GM19463 (cell line): ENCODE measurements around the gene ZP1.

Source experiments
- ATAC-seq: cut with Tn5 transposase; IDR thresholded peaks from one replicate; pipeline ENCODE4 v1.9.1; 2021; ENCODE audit warnings: mild to moderate bottlenecking, moderate library complexity; ENCODE audit not compliant: unreplicated experiment

ZP1 gene

GRCh38 chr11:60858731-60859464 is 8.4 kb upstream of the ZP1 start:
- ATAC-seq, result no peak

DNA sequence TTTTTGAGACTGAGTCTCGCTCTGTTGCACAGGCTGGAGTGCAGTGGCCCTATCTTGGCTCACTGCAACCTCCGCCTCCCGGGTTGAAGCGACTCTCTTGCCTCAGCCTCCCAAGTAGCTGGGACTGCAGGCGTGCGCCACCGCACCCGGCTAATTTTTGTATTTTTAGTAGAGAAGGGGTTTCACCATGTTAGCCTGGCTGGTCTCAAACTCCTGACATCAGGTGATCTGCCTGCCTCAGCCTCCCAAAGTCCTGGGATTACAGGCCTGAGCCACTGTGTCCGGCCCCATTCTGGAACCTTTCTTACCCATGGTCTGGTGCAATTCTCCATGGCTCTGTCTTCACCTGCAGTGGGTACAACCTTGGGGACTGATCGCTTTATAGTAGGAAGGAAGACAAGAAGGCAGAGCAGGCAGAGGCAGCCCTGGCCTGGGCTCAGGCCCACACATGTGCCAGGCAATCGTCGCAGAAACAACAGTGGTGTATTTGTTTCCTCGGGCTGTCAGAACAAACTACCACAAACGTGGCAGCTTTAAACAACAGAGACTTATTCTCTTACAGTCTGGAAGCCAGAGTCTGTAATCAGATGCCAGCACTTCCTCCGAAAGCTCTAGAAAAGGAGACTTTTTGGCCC is 7.6 kb upstream of the ZP1 start:
- ATAC-seq, result no peak

DNA sequence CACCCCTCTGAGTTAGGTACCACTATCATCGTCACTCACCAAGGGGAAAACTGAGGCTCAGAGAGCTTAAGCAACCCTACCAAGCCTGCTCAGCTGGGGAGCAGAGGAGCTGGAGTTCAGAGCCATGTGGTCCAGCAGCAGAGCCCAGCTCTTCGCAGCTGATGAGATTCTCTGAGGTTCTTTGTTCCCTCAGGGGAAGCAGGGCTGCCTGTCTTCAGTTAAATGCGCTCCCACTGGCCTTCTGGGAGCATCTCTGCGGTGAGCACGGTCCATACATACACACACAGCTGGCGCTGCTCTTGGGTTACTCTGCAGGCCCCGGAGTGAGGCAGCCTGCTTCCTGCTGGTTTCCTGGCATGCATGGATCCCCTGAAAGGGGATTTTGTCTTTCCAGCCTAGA is 6.4 kb upstream of the ZP1 start:
- no peak for ATAC-seq

DNA sequence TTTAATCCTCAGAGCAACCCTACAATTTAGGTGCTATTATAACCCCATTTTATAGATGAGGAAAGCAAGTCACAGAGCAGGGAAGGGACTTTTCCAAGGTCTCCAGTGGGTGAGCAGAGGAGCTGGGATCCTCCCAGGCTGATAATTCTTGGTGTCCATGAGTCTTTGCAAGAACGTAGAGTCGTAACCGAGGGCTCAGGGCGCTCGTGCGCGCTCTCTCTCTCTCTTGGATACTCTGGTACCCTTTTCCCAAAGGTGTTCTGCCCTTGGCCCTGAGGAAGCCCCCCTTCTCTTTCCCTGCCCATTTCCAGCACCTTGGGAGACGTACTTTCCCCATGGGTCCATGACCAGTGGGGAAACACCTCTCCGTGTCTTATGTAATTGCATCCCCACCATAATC is 5.2 kb upstream of the ZP1 start:
- no peak for ATAC-seq

GRCh38 chr11:60863550-60864521 is 3.5 kb upstream of the ZP1 start:
- no peak for ATAC-seq

DNA sequence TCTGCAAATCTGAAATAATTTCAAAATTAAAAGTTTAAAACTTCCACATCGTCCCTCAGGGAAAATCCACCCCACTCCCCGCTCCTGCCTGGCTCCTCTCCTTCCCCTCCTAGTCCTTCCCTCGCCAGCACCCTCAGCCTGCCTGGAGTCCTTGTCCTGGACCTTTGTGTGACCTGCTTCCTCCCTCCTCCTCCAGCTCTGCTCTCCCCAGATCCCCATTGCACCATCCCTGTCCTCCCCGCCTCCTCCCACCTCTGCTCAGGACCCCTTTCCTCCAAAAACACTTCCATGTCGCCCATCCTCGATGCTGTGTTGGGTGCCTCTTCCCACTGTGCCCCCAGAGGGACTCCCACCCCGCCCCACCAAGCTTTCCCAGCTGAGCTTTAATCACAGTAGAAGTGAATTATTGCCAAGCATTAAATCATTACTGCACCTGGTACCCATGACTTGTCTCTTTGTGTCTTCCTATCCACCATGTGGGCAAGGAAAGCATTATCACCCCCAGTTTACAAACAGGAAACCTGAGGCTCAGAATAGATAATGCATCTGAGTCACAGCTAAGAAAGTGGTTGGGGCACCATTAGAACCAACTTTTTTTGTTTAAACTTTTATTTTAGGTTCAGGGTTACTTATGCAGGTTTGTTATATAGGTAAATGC is 2.4 kb upstream of the ZP1 start:
- ATAC-seq, result no peak

DNA sequence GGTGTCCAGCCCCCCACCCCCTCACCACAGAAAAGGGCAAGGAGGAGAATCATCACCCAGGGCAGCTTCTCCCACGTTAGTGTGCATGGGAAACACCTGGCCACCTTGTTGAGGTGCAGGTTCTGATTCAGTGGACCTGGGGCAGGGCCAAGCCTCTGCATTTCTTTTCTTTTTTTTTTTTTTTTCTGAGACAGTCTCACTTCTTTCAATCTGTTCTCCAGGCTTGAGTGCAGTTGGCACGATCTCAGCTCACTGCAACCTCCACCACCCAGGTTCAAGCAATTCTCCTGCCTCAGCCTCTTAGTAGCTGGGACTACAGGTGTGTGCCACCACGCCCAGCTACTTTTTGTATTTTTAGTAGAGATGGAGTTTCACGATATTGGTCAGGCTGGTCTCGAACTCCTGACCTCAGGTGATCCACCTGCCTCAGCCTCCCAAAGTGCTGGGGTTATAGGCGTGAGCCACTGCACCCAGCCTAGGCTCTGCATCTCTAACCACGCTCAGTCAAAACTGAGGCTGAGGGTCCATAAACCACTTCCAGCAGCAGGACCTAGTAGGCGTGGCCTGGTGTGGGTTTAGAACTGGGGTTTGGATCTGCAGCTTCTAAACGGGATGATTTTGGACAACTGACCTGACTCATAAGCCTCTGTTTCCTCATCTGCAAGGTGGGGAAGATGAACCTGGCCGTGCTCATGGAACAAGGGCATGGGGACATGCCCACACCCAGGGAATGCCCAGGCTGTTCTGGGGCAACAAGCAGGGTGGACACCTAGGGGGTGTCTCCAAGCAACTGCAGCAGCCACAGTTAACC is 734 bp downstream of the ZP1 start:
- ATAC-seq, result no peak

DNA sequence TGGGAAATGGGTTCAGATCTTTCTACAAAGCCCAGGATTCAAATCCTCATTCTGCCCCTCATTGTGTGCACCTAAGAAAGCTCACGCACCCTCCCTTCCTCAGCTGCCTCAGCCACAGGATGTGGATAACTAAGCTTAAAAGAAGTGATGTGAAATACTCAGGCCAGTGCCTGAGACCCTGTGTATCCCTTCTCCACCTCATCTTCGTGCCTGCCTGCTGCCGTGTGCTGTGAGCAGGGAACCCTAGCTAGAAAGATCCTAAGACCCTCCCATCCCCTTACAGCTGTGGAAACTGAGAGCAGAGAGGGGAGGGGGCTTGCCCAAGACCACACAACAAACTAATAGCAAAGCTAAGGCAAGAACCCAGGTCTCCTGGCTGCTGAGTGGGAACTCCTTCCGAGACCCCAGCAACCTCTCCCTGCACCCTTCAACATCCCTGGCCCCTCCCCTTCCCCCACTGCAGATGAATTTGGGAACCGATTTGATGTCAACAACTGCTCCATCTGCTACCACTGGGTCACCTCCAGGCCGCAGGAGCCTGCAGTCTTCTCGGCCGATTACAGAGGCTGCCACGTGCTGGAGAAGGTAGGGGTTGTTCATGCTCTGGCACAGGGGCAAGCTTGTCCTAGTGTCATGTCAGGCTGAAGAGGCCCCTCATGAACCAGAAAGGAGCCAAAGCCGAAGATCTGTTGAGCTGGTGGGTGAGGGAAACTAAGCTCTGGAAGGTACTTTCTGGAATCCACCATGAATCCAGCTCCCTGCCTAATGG is 1.5 kb downstream of the ZP1 start:
- no peak for ATAC-seq

GRCh38 chr11:60869451-60869825 is 2.1 kb downstream of the ZP1 start:
- no peak for ATAC-seq

GRCh38 chr11:60870276-60870675 is 2.9 kb downstream of the ZP1 start:
- ATAC-seq, result no peak

DNA sequence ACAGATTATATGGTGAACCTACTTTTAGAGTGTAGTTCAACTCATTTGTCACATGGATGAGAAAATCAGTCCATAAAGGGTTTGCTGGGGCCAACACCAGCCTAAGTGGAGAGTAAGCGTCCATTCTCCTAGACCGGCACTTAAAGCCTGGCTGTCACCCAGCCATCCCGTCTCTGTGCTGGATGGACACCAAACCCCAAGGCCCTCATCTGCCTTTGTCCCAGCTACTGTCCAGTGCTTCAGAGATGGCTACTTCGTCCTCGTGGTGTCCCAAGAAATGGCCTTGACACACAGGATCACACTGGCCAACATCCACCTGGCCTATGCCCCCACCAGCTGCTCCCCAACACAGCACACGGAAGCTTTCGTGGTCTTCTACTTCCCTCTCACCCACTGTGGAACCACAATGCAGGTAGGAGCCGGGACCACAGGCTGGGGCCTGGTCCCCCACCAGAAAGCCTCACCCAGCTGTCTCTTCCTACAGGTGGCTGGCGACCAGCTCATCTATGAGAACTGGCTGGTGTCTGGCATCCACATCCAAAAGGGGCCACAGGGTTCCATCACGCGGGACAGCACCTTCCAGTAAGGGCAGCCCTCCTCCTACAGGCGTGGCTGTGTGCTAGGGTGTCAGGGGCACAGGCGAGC is 3.5 kb downstream of the ZP1 start:
- no peak for ATAC-seq

DNA sequence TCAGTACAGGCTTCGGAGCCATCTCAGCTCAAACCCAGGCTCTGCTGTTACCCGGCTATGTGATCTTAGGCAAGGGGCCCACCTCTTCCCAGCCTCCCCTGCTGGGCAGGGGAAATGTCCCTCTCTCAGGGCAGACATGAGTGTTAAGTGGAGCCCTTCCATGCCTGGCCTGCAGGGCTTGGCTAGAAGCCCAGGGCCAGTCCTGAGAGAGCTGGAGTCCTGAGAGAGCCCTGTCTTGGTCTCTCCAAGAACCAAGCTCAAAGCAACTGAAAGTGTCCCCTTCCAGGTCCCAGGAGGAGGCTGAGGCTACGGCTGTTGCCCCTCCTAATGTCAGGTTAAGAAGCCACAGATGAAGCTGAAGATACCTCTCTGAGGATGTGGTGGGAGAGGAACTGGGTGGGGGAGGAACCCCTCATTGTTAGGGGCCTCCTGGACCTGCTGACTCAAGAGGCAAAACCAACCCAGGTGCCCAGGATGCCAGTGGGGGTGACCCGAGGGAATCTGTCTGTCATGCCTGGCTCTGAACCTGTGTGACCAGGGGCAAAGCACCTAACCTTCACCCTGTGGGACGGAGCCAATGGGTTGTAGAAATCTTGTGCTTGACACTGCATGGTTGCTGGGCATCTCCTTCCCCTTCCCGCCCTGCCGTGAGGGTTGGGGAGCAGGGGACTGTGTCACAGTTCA is 4.2 kb downstream of the ZP1 start:
- no peak for ATAC-seq

DNA sequence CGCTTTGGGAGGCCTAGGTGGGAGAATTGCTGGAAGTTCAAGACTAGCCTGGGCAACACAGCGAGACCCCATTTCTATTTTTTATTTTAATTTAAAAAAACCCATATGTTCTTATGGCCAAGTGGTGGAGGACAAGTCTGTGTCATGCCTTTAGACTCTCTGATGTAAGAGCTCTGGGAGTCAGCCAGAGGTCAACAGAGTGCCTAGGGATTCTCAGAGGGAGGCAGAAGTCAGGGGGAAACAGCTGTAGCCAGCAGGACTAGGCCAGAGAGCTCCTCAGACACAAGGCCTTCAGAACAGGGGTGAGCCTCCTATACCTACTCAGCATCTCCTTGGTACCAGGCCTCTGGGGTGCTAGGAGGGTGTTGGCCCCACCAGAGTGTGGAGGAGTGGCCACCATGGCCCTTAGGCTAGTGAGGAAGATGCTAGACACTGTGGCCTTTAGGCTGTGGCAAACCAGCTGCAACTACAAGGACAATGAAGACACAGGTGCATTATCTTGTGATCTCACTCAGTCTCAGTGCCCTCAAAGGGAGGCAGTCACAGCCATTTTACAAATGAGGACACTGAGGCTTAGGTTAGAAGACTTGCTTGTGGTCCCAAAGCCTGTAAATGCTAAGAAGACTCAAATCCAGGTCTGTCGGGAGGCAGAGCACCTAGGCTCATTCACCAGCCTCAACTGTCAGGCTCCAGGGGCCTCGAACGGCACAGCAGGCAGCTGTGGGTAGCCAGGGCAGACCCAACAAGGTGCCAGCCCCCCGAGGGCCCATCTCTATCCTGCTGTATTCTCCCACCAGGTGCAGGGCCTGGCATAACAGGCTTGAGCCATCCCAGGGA is 5.0 kb downstream of the ZP1 start:
- no peak for ATAC-seq

GRCh38 chr11:60872961-60873524 is 5.7 kb downstream of the ZP1 start:
- no peak for ATAC-seq

- no peak for ATAC-seq
Measured at GRCh38 chr11:60873533-60873932, 6.2 kb downstream of the ZP1 start.

DNA sequence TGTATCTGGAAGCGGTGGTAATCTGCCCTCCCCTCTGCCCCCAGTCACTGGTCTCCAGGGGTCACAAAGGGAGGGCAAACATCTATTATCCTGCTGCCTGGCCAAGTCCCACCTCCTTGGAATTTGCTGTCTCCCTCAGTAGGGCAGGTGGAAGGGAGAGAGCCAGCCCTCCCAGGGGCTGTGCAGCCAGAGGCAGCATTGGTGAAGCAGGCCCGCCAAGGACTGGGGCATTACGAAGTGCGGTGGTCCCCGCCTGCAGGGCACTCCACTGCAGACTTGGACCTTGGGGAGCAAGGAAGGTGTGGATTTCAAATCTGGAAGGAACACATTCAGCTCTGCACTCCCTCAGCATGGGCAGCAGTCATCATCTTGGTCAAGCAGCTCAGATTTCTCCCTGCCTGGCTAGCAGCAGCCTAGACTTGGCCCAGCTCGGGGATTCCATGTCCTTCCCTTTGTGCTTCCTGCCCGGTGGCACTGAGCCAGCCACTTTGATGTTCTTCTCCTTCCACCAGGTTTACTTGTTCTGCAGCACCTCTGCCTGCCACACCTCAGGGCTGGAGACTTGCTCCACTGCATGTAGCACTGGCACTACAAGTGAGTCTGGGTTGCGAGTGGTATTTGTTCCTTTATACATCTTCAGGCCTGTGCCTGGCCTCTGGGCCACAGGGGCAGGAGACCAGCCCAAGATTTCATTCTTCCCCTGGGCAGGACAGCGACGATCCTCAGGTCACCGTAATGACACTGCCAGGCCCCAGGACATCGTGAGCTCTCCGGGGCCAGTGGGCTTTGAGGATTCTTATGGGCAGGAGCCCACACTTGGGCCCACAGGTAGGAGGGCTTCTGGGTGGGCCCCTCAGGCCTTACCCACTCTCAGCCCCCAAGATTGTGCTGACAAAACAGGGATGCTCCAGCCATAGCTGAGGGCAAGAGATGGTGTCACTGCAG is 7.4 kb downstream of the ZP1 start:
- no peak for ATAC-seq
